IMR-90 (cell line): ENCODE data around the gene ANKRD42. TPM values are rescaled to one million over a fixed set of nuclear protein-coding genes. Genes with fewer than 3 reads are reported as not detected.

Experiments used
- ATAC-seq: fragments of 200-7000 bp; cut with Tn5 transposase; 2 replicates; pipeline ENCODE4 v1.9.1; 2020; ENCODE audit warnings: low read depth, mild to moderate bottlenecking, moderate library complexity
- BruUV-seq: library from RNA; stranded (reverse); fragments of 400-500 nt; replicated peaks from 2 replicates; lab custom pipeline; 2021; lab: Mats Ljungman, UMichigan
- CTCF ChIA-PET: fragments of 300-600 bp; formaldehyde crosslinking; extraction: SDS; loops from one replicate; lab custom pipeline; 2021; ENCODE audit warnings: antibody characterized with exemption; lab: Yijun Ruan, JAX
- POLR2A ChIA-PET: fragments of 300-600 bp; sonication (Branson Sonifier 250); formaldehyde crosslinking; loops from one replicate; lab custom pipeline; 2022; ENCODE audit warnings: antibody characterized with exemption; ENCODE audit not compliant: unreplicated experiment; lab: Charles Lee
- DNase-seq: peaks from one replicate; pipeline ENCODE4 v3.0.0; 2013
- H2AFZ ChIP-seq: replicated peaks from 2 replicates; pipeline ENCODE3; 2013; ENCODE audit warnings: low read length, mild to moderate bottlenecking; ENCODE audit not compliant: poor library complexity
- H2AK5ac ChIP-seq: 2 replicates; pipeline ENCODE4 v1.6.1; 2013; ENCODE audit warnings: low read depth, low read length, inconsistent platforms
- H2AK9ac ChIP-seq: replicated peaks from 2 replicates; pipeline ENCODE3; 2013; ENCODE audit warnings: mild to moderate bottlenecking, low read depth, low read length, moderate library complexity; ENCODE audit not compliant: poor library complexity
- H2BK120ac ChIP-seq: 2 replicates; pipeline ENCODE4 v1.6.1; 2013; ENCODE audit warnings: low read depth, low read length, inconsistent platforms
- H2BK15ac ChIP-seq: 3 replicates; pipeline ENCODE4 v1.6.1; 2013; ENCODE audit warnings: low read depth, low read length, inconsistent platforms
- H2BK20ac ChIP-seq: 2 replicates; pipeline ENCODE4 v1.6.1; 2013; ENCODE audit warnings: low read depth, mild to moderate bottlenecking, inconsistent platforms, low read length, moderate library complexity
- H2BK5ac ChIP-seq: 2 replicates; pipeline ENCODE4 v1.6.1; 2013; ENCODE audit warnings: mild to moderate bottlenecking, low read depth, low read length, inconsistent platforms; ENCODE audit not compliant: poor library complexity, severe bottlenecking
- H3K14ac ChIP-seq: replicated peaks from 2 replicates; pipeline ENCODE4 v1.6.1; 2013; ENCODE audit warnings: low read depth, low read length, inconsistent platforms
- H3K18ac ChIP-seq: 2 replicates; pipeline ENCODE4 v1.6.1; 2013; ENCODE audit warnings: low read depth, low read length, control low read depth
- H3K23ac ChIP-seq: 2 replicates; pipeline ENCODE4 v1.6.1; 2013; ENCODE audit warnings: low read depth, low read length, inconsistent platforms
- H3K27ac ChIP-seq: 2 replicates; pipeline ENCODE4 v1.5.1; 2013; ENCODE audit warnings: mild to moderate bottlenecking, control low read depth, low read length; ENCODE audit not compliant: insufficient read depth
- H3K27me3 ChIP-seq: 2 replicates; pipeline ENCODE4 v1.6.1; 2013; ENCODE audit warnings: low read length; ENCODE audit not compliant: control insufficient read depth, insufficient read depth
- H3K36me3 ChIP-seq: 2 replicates; pipeline ENCODE4 v1.6.1; 2013; ENCODE audit warnings: low read length, mixed read lengths; ENCODE audit not compliant: control insufficient read depth, insufficient read depth
- H3K4ac ChIP-seq: 2 replicates; pipeline ENCODE4 v1.6.1; 2013; ENCODE audit warnings: low read depth, low read length, inconsistent platforms
- H3K4me1 ChIP-seq: 2 replicates; pipeline ENCODE4 v1.6.1; 2013; ENCODE audit warnings: low read length, mixed read lengths; ENCODE audit not compliant: control insufficient read depth, insufficient read depth
- H3K4me2 ChIP-seq: 2 replicates; pipeline ENCODE4 v1.6.1; 2013; ENCODE audit warnings: low read depth, mild to moderate bottlenecking, control low read depth, low read length, moderate library complexity
- H3K4me3 ChIP-seq: 2 replicates; pipeline ENCODE4 v1.5.1; 2013; ENCODE audit warnings: low read depth, mild to moderate bottlenecking, control low read depth, low read length, moderate library complexity; ENCODE audit not compliant: insufficient read depth
- H3K56ac ChIP-seq: 2 replicates; pipeline ENCODE4 v1.6.1; 2013; ENCODE audit warnings: low read length, inconsistent platforms; ENCODE audit not compliant: insufficient read depth; ENCODE audit errors: extremely low read depth
- H3K79me1 ChIP-seq, 2 experiments: 2 replicates each; pipeline ENCODE4 v1.6.1; 2013; ENCODE audit warnings: low read length in 2 of 2, inconsistent platforms in 1 of 2, low read depth in 1 of 2
- H3K9ac ChIP-seq: 2 replicates; pipeline ENCODE4 v1.6.1; 2013; ENCODE audit warnings: low read depth, low read length, control low read depth
- H3K9me1 ChIP-seq: 2 replicates; pipeline ENCODE4 v1.6.1; 2013; ENCODE audit warnings: low read length, inconsistent platforms; ENCODE audit not compliant: insufficient read depth
- H3K9me3 ChIP-seq: 2 replicates; pipeline ENCODE4 v1.6.1; 2013; ENCODE audit warnings: low read length; ENCODE audit not compliant: control insufficient read depth, insufficient read depth
- H4K20me1 ChIP-seq: 2 replicates; pipeline ENCODE4 v1.6.1; 2013; ENCODE audit warnings: low read length, inconsistent platforms; ENCODE audit not compliant: insufficient read depth
- H4K5ac ChIP-seq: 2 replicates; pipeline ENCODE4 v1.6.1; 2013; ENCODE audit warnings: mild to moderate bottlenecking, low read depth, low read length, control low read depth
- H4K8ac ChIP-seq, 2 experiments: 2 replicates each; pipeline ENCODE4 v1.6.1; 2013; ENCODE audit warnings: low read depth in 2 of 2, low read length in 2 of 2, control low read depth in 1 of 2, inconsistent platforms in 1 of 2
- H4K91ac ChIP-seq: 2 replicates; pipeline ENCODE4 v1.6.1; 2013; ENCODE audit warnings: low read depth, low read length, inconsistent platforms; ENCODE audit not compliant: insufficient read depth
- BHLHE40 ChIP-seq: fragments of 150-350 bp; IDR thresholded peaks from 2 replicates; pipeline ENCODE4 v1.6.1; 2016; ENCODE audit warnings: mild to moderate bottlenecking, low read depth, low read length
- CHD1 ChIP-seq: IDR thresholded peaks from 2 replicates; pipeline ENCODE4 v1.6.1; 2012; ENCODE audit warnings: low read depth, low read length, improper control_type of control experiment
- NFE2L2 ChIP-seq: fragments of 150-350 bp; IDR thresholded peaks from 2 replicates; pipeline ENCODE4 v1.6.1; 2016; ENCODE audit warnings: low read depth, mild to moderate bottlenecking, low read length
- POLR2A ChIP-seq: IDR thresholded peaks from 2 replicates; pipeline ENCODE4 v1.6.1; 2012; ENCODE audit warnings: mild to moderate bottlenecking, low read depth, low read length
- RAD21 ChIP-seq: IDR thresholded peaks from 2 replicates; pipeline ENCODE4 v1.6.1; 2012; ENCODE audit warnings: low read length, improper control_type of control experiment
- RFX5 ChIP-seq: IDR thresholded peaks from 2 replicates; pipeline ENCODE4 v1.8.0; 2012; ENCODE audit warnings: low read depth, mild to moderate bottlenecking, low read length, moderate library complexity
- SMC3 ChIP-seq: fragments of 150-350 bp; IDR thresholded peaks from 2 replicates; pipeline ENCODE4 v1.6.1; 2016; ENCODE audit warnings: low read depth, mild to moderate bottlenecking, antibody characterized with exemption, low read length, moderate library complexity
- WGBS, 2 experiments: methylation state at CpG; one replicate each; pipeline versions ENCODE4 v1.1.5 to v1.1.7; 2013; ENCODE audit warnings: missing lambda C conversion rate in 2 of 2; ENCODE audit not compliant: insufficient read length in 1 of 2; ENCODE audit errors: extremely low coverage in 2 of 2; 5-methylcytosine and 5-hydroxymethylcytosine counted together
- dilution Hi-C: fragments of 300-500 bp; cut with HindIII; formaldehyde crosslinking; loops from one replicate; pipeline ENCODE4 v1.14.3; 2018; ENCODE audit warnings: low sequenced_read_pairs; ENCODE audit not compliant: unreplicated experiment
- in situ Hi-C: fragments of 300-500 bp; cut with MboI; formaldehyde crosslinking; loops from 3 replicates; pipeline ENCODE4 v1.14.3; 2019; ENCODE audit warnings: low sequenced_read_pairs, inconsistent platforms, mixed read lengths
- intact Hi-C: fragments of 100-400 bp; cut with micrococcal nuclease; formaldehyde crosslinking; loops from 2 replicates; pipeline ENCODE4 v1.10.0; 2022
- polyA plus RNA-seq, 3 experiments: library from polyadenylated mRNA; depleted of rRNA; stranded (reverse); fragments of >200 nt; gene quantifications; 2 replicates each; pipeline ENCODE4 v1.2.3, GENCODE V29; 2012; ENCODE audit warnings: low replicate concordance in 1 of 3
- total RNA-seq: library from RNA; depleted of rRNA; stranded (reverse); fragments of >200 nt; gene quantifications from 2 replicates; pipeline ENCODE4 v1.2.3, GENCODE V29; 2012

The ANKRD42 gene
- total and polyA plus RNA-seq, 2 of the 4 experiments (the other 2 are of a cell fraction), result 5.2 to 5.6 TPM

GRCh38 chr11:83293457-83293774 lies 99.9 kb downstream of the ANKRD42 start:
- no peak overlapping the region for H4K5ac ChIP-seq
- no peak overlapping the region for H3K18ac ChIP-seq
- H2AK5ac ChIP-seq, result no peak overlapping the region
- dilution Hi-C loops, result no loop called here
- CTCF ChIA-PET, result interaction anchor here (1.0 to 2.3 kb wide), 16 partner anchors 11 to 530 kb away, joined by 3 to 10 read pairs (median 6); no protein-coding TSS in a partner anchor
- no peaks in the 10 kb centered on the region for H3K79me1 ChIP-seq
- in situ Hi-C loops, result loop anchor here (5.0 kb wide), 1 partner anchor 524 kb away; no protein-coding TSS in a partner anchor
- DNase-seq (no peak), ATAC-seq (no peak)
- no peak overlapping the region for H3K27ac ChIP-seq
- no peak for TF ChIP-seq SMC3
- TF ChIP-seq NFE2L2, result no peak
- TF ChIP-seq CHD1, result no peak
- no peak for TF ChIP-seq RAD21
- no peak for TF ChIP-seq RFX5
- no peak for TF ChIP-seq POLR2A
- no peak for TF ChIP-seq BHLHE40
- H4K20me1 ChIP-seq, result no peaks in the 10 kb centered on the region
- no peak overlapping the region for H2BK15ac ChIP-seq
- H3K23ac ChIP-seq, result no peak overlapping the region
- no peak overlapping the region for H4K91ac ChIP-seq
- no peak overlapping the region for H3K4ac ChIP-seq
- H3K27me3 ChIP-seq, result peaks cover 4% of the 10 kb centered on the region; the same call in 1 of the 2 replicates
- no peaks in the 10 kb centered on the region for H3K9me3 ChIP-seq
- H2BK5ac ChIP-seq, result no peak overlapping the region
- no peak overlapping the region for H3K56ac ChIP-seq
- H3K9me1 ChIP-seq, result no peaks in the 10 kb centered on the region
- no peak overlapping the region for H2BK20ac ChIP-seq
- no peak overlapping the region for H3K9ac ChIP-seq
- H3K4me1 ChIP-seq, result no peaks in the 10 kb centered on the region
- H2AFZ ChIP-seq, result no peak overlapping the region
- WGBS, 2 experiments, result 48 to 86% methylated on average over 1 to 3 of the region's 4 CpGs
- BruUV-seq, result no TSS peak
- no peak overlapping the region for H4K8ac ChIP-seq
- no peak overlapping the region for H3K4me3 ChIP-seq
- no peak overlapping the region for H2AK9ac ChIP-seq
- intact Hi-C loops, result loop anchor here (1.0 kb wide), 4 partner anchors 378 to 527 kb away; no protein-coding TSS in a partner anchor
- H3K4me2 ChIP-seq, result no peak overlapping the region
- H3K36me3 ChIP-seq, result no peaks in the 10 kb centered on the region
- H3K14ac ChIP-seq, result no peak overlapping the region
- POLR2A ChIA-PET, result no interaction called here
- no peak overlapping the region for H2BK120ac ChIP-seq
